K562 (cell line): Measurements from ENCODE around the gene RCC2. TPM values are rescaled to one million over a fixed set of nuclear protein-coding genes. Genes with fewer than 3 reads are reported as not detected.

Experiments used
- ATAC-seq: fragments of 200-7000 bp; cut with Tn5 transposase; 3 replicates; pipeline ENCODE4 v1.9.1; 2020; ENCODE audit warnings: moderate library complexity
- BruUV-seq: library from RNA; stranded (reverse); fragments of 400-500 nt; replicated peaks from 2 replicates; lab custom pipeline; 2021; lab: Mats Ljungman, UMichigan
- CTCF ChIA-PET: fragments of 300-600 bp; formaldehyde crosslinking; extraction: SDS; loops from one replicate; lab custom pipeline; 2021; ENCODE audit warnings: low intra/inter-chr PET ratio; lab: Yijun Ruan, JAX
- POLR2A ChIA-PET: fragments of 300-600, 350-650 bp; sonication (Branson Sonifier 250); formaldehyde crosslinking; extraction: SDS; loops from one replicate; lab custom pipeline; 2021; ENCODE audit warnings: antibody characterized with exemption, inconsistent platforms; lab: Yijun Ruan, JAX
- DNase-seq, 4 experiments: peaks; one replicate each; pipeline versions ENCODE4 v3.0.0 to v3.0.0-alpha.2; 2011 to 2018; ENCODE audit warnings: low spot score in 3 of 4, mixed read lengths in 3 of 4; ENCODE audit errors: extremely low read depth in 1 of 4
- FAIRE-seq: peaks from 2 replicates; lab custom pipeline; 2011; peaks lifted over from hg19 to GRCh38; lab: Jason Lieb, UNC
- H2AFZ ChIP-seq: 2 replicates; pipeline ENCODE4 v1.6.0; 2011; ENCODE audit warnings: low read depth, low read length, control low read depth, inconsistent platforms
- H3K27ac ChIP-seq: fragments of 200-600 bp; 3 replicates; pipeline ENCODE4 v1.8.0; 2011; ENCODE audit warnings: low read depth, mild to moderate bottlenecking, control low read depth, inconsistent platforms, low read length, moderate library complexity, mixed read lengths; ENCODE audit errors: extremely low read depth
- H3K27me3 ChIP-seq, 2 experiments: fragments of 300-600 bp in 1 of 2; 2 replicates in 1 of 2; 3 replicates in 1 of 2; pipeline versions ENCODE4 v1.6.0 to v1.8.0; 2011; ENCODE audit warnings: inconsistent platforms in 2 of 2, low read length in 2 of 2, mild to moderate bottlenecking in 1 of 2, mixed read lengths in 1 of 2, moderate library complexity in 1 of 2; ENCODE audit not compliant: control insufficient read depth in 2 of 2, insufficient read depth in 2 of 2
- H3K36me3 ChIP-seq: fragments of 300-600 bp; 3 replicates; pipeline ENCODE4 v1.8.0; 2011; ENCODE audit warnings: mild to moderate bottlenecking, low read length, inconsistent platforms; ENCODE audit not compliant: control insufficient read depth, insufficient read depth
- H3K4me1 ChIP-seq, 2 experiments: fragments of 200-600 bp in 1 of 2; replicated peaks in 1 of 2; 2 replicates in 1 of 2; 3 replicates in 1 of 2; pipeline versions ENCODE4 v1.5.1 to v1.8.0; 2011; ENCODE audit warnings: inconsistent platforms in 2 of 2, low read length in 2 of 2, mild to moderate bottlenecking in 1 of 2, mixed read lengths in 1 of 2, moderate library complexity in 1 of 2; ENCODE audit not compliant: control insufficient read depth in 2 of 2, insufficient read depth in 2 of 2
- H3K4me2 ChIP-seq: 2 replicates; pipeline ENCODE4 v1.6.1; 2011; ENCODE audit warnings: low read length, control low read depth, inconsistent platforms, mixed read lengths; ENCODE audit not compliant: insufficient read depth
- H3K4me3 ChIP-seq: fragments of 200-600 bp; sonication (generic), shearing (Covaris generic); 2 replicates; pipeline ENCODE4 v1.5.1; 2016; ENCODE audit warnings: control low read depth, inconsistent platforms
- H3K79me2 ChIP-seq: fragments of 200-600 bp; 3 replicates; pipeline ENCODE4 v1.8.0; 2011; ENCODE audit warnings: low read length, inconsistent platforms; ENCODE audit not compliant: control insufficient read depth, insufficient read depth
- H3K9ac ChIP-seq, 2 experiments: 2 replicates each; pipeline versions ENCODE4 v1.6.0 to v1.6.1; 2011; ENCODE audit warnings: low read depth in 2 of 2, low read length in 2 of 2, control low read depth in 1 of 2, inconsistent platforms in 1 of 2, mild to moderate bottlenecking in 1 of 2, mixed read lengths in 1 of 2; ENCODE audit not compliant: insufficient read depth in 1 of 2
- H3K9me1 ChIP-seq: one replicate; pipeline ENCODE4 v1.6.0; 2011; ENCODE audit warnings: inconsistent platforms, mild to moderate bottlenecking, low read length, moderate library complexity; ENCODE audit not compliant: control insufficient read depth, insufficient read depth
- H3K9me3 ChIP-seq: replicated peaks from 2 replicates; pipeline ENCODE4 v1.5.1; 2011; ENCODE audit warnings: low read depth, low read length, inconsistent platforms; ENCODE audit not compliant: control insufficient read depth, insufficient read depth
- H4K20me1 ChIP-seq: replicated peaks from 2 replicates; pipeline ENCODE4 v1.6.1; 2011; ENCODE audit warnings: low read length, inconsistent platforms, mixed read lengths; ENCODE audit not compliant: control insufficient read depth, insufficient read depth
- POLR2AphosphoS5 ChIP-seq: IDR thresholded peaks from 2 replicates; pipeline ENCODE4 v1.6.1; 2011; ENCODE audit warnings: mild to moderate bottlenecking, low read depth, low read length, moderate library complexity; ENCODE audit not compliant: control insufficient read depth, insufficient read depth
- SUPT5H ChIP-seq: fragments of 450-650 bp; IDR thresholded peaks from 2 replicates; pipeline ENCODE4 v1.6.1; 2016
- ZNF224 ChIP-seq: sonication (generic); formaldehyde crosslinking; IDR thresholded peaks from 2 replicates; pipeline ENCODE4 v1.8.0; 2022; ENCODE audit warnings: mild to moderate bottlenecking, missing genetic modification reagents
- WGBS: fragments of 100-300 bp; shearing (Covaris generic); methylation state at CpG from one replicate; pipeline ENCODE4 v1.1.6; 2016; ENCODE audit warnings: low coverage, mixed read lengths; ENCODE audit not compliant: insufficient coverage; ENCODE audit errors: missing lambda C conversion rate; 5-methylcytosine and 5-hydroxymethylcytosine counted together
- in situ Hi-C: fragments of 300-500 bp; cut with MboI; formaldehyde crosslinking; loops from 4 replicates; pipeline ENCODE4 v1.15.0; 2018; ENCODE audit warnings: inconsistent platforms, mixed read lengths
- intact Hi-C: fragments of 100-400 bp; cut with micrococcal nuclease; formaldehyde crosslinking; loops from 2 replicates; pipeline ENCODE4 v1.14.2; 2022
- polyA plus RNA-seq, 8 experiments: library from polyadenylated mRNA; depleted of rRNA in 4 of 8; stranded (reverse) in 5 of 8; unstranded in 3 of 8; fragments of >200 nt; fragmentation: Nextera tagmentation in 2 of 8; fragmentation: Illumina TruSeq in 1 of 8; extraction: Ambion mirVana in 2 of 8; extraction: Trizol in 1 of 8; gene quantifications; 2 replicates each; pipeline versions ENCODE4 v1.2.1 to v1.2.3, GENCODE V29; 2011 to 2014; ENCODE audit warnings: inconsistent platforms in 1 of 8, missing spikeins in 1 of 8
- total RNA-seq, 7 experiments: library from RNA; depleted of rRNA in 6 of 7; stranded (reverse); fragments of >200 nt in 6 of 7; fragmentation: Illumina TruSeq in 2 of 7; extraction: Trizol in 2 of 7; gene quantifications; 2 replicates each; pipeline versions ENCODE4 v1.2.1 to v1.2.3, GENCODE V29; 2011 to 2021; ENCODE audit warnings: low replicate concordance in 1 of 7
- TF ChIP-seq, protein P1 (sequence below): IDR thresholded peaks from 3 replicates; pipeline ENCODE4 v1.6.1; 2011; ENCODE audit warnings: borderline replicate concordance, mild to moderate bottlenecking, moderate library complexity; ENCODE audit not compliant: insufficient read length; ENCODE audit errors: extremely low read depth

RCC2 gene
- total and polyA plus RNA-seq, 9 of the 15 experiments (the other 6 are each of a cell fraction or from before 2014, with no cell fraction given), result 31.8 to 292 (median 116) TPM

DNA sequence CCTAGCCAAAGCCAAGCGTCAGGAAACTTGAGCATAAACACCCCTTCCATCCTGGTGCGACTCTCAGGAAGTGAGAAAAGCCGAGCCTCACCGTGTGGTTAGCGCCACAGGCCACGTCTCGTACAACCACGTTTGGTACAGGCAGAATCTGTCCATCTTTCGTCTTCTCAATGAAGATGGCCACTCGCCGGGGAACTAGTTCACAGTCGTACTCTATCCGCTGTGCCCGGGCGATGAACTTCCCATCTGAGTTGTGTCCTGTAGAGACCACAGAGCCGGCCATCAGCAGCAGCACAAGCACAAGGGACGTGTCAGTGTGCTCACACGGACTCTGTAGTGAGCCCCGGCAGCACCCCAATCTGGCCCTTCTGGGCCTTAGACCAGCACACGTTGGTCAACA, 23.1 kb downstream of the RCC2 start:
- Histone ChIP-seq H2AFZ (no peak overlapping the region), H3K9me3 (no peaks in the 10 kb centered on the region), H3K79me2 (peaks cover 14% of the 10 kb centered on the region), H3K27ac (no peak overlapping the region), H3K36me3 (peaks cover 97% of the 10 kb centered on the region), H3K4me2 (no peak overlapping the region), H3K9ac (0 out of 4 replicates have a peak overlapping the region, but pooled peaks of 1 of the 2 experiments have one; percentile 27), H4K20me1 (peaks cover 4% of the 10 kb centered on the region; the same call in 1 of the 2 replicates), H3K27me3 (no peaks in the 10 kb centered on the region), H3K9me1 (no peaks in the 10 kb centered on the region), H3K4me1 (peaks cover 0 to 7% of the 10 kb centered on the region in 2 experiments; a peak in 3 of 5 replicates), H3K4me3 (no peak overlapping the region)
- no peak for DNase-seq
- intact Hi-C loops (no loop called here), in situ Hi-C loops (loop anchor here (10.0 kb wide), 1 partner anchor 188 kb away; no protein-coding TSS in a partner anchor)
- POLR2A ChIA-PET, result interaction anchor here (0.7 to 1.4 kb wide), 4 partner anchors 14 to 48 kb away, joined by 3 to 5 read pairs (median 3); no protein-coding TSS in a partner anchor
- CTCF ChIA-PET, result no interaction called here
- ATAC-seq, result no peak
- TF ChIP-seq, protein P1, sequence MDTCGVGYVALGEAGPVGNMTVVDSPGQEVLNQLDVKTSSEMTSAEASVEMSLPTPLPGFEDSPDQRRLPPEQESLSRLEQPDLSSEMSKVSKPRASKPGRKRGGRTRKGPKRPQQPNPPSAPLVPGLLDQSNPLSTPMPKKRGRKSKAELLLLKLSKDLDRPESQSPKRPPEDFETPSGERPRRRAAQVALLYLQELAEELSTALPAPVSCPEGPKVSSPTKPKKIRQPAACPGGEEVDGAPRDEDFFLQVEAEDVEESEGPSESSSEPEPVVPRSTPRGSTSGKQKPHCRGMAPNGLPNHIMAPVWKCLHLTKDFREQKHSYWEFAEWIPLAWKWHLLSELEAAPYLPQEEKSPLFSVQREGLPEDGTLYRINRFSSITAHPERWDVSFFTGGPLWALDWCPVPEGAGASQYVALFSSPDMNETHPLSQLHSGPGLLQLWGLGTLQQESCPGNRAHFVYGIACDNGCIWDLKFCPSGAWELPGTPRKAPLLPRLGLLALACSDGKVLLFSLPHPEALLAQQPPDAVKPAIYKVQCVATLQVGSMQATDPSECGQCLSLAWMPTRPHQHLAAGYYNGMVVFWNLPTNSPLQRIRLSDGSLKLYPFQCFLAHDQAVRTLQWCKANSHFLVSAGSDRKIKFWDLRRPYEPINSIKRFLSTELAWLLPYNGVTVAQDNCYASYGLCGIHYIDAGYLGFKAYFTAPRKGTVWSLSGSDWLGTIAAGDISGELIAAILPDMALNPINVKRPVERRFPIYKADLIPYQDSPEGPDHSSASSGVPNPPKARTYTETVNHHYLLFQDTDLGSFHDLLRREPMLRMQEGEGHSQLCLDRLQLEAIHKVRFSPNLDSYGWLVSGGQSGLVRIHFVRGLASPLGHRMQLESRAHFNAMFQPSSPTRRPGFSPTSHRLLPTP, result no peak
- TF ChIP-seq POLR2AphosphoS5, result 0 out of 2 replicates have a peak, but pooled peaks have one; percentile 3
- peak; percentile 16; the same call in 1 of the 2 replicates for TF ChIP-seq SUPT5H
- TF ChIP-seq ZNF224 (CRISPR knock-in tag), result no peak
- FAIRE-seq, result no peak
- BruUV-seq, result no TSS peak
- WGBS, result 96% methylated on average over 20 of the region's 20 CpGs
